ENCODE data around the gene UBE3A. TPM values are rescaled to one million over a fixed set of nuclear protein-coding genes. Genes with fewer than 3 reads are reported as not detected.

UBE3A gene
- total and polyA plus RNA-seq, 9 of the 15 experiments (the other 6 are each of a cell fraction or from before 2014, with no cell fraction given), result 29.3 to 103 (median 60.2) TPM

GRCh38 chr15:25437777-25438600, 835 bp downstream of the UBE3A start (continued):
- TF ChIP-seq E2F1 (CRISPR knock-in tag; IDR thresholded peaks at IDR 0.05), result no peak
- no peak for TF ChIP-seq CUX1 (CRISPR knock-in tag; IDR thresholded peaks at IDR 0.05)
- no peak for TF ChIP-seq ZNF134 (CRISPR knock-in tag; conservative IDR thresholded peaks at IDR 0.05)
- no peak for TF ChIP-seq THAP12 (CRISPR knock-in tag; IDR thresholded peaks at IDR 0.05)
- TF ChIP-seq CTCF (IDR thresholded peaks at IDR 0.05 in 2 of 3, conservative IDR thresholded peaks at IDR 0.05 in 1 of 3; ENCODE audit: insufficient read depth in 2 of 3, low read depth in 1 of 3, low read length in 3 of 3), result peak; percentile 33 to 58 (median 40); a peak in 5 of 6 replicates
- no peak for TF ChIP-seq HES1 (IDR thresholded peaks at IDR 0.05; ENCODE audit: low read depth)
- TF ChIP-seq PHF8 (IDR thresholded peaks at IDR 0.05; ENCODE audit: borderline replicate concordance, low read length), result no peak
- TF ChIP-seq ETS2 (tag; IDR thresholded peaks at IDR 0.05; ENCODE audit: borderline replicate concordance, poor library complexity, severe bottlenecking), result no peak
- TF ChIP-seq ZNF586 (CRISPR knock-in tag; conservative IDR thresholded peaks at IDR 0.05), result no peak
- TF ChIP-seq ARID2 (IDR thresholded peaks at IDR 0.05), result no peak
- no peak for TF ChIP-seq BRF1 (IDR thresholded peaks at IDR 0.05; ENCODE audit: borderline replicate concordance, extremely low read depth, insufficient read length)
- no peak for TF ChIP-seq PHB2 (IDR thresholded peaks at IDR 0.05; ENCODE audit: low read depth)
- TF ChIP-seq EGR1 (conservative IDR thresholded peaks at IDR 0.05), result peak; percentile 83
- TF ChIP-seq FOXK2 (conservative IDR thresholded peaks at IDR 0.05 in 1 of 2, IDR thresholded peaks at IDR 0.05 in 1 of 2; ENCODE audit: low read depth in 2 of 2), result no peak
- TF ChIP-seq RBM25 (IDR thresholded peaks at IDR 0.05; ENCODE audit: low read depth, low read length, severe bottlenecking), result peak; percentile 21
